Sciatic nerve (tissue), 2 donors: Measurements from ENCODE around the gene FOXK2. TPM values are rescaled to one million over a fixed set of nuclear protein-coding genes. Genes with fewer than 3 reads are reported as not detected.

Experiments
- ATAC-seq: fragments of 200-7000 bp; cut with Tn5 transposase; one replicate; pipeline ENCODE4 v1.9.1; 2020; ENCODE audit warnings: mild to moderate bottlenecking, moderate library complexity
- DNase-seq: peaks from one replicate; pipeline ENCODE4 v3.0.0-alpha.2; 2020; ENCODE audit warnings: low spot score
- intact Hi-C: fragments of 100-400 bp; cut with DNase I; formaldehyde crosslinking; loops from one replicate; pipeline ENCODE4 v1.14.2; 2022
- total RNA-seq: library from RNA; stranded (reverse); fragmentation: NEBNext Ultra II Directional; extraction: Animal tissue kit (Norgen Biotek cat#: 25700); gene quantifications from one replicate; pipeline ENCODE4 v1.2.1, GENCODE V29; 2021
- donor health status: DM: no; HTN: no; CAD: no.
- donor health status: DM: no; HTN: no; CAD: no.

The FOXK2 gene
- total RNA-seq, 1 donor from 2014 or later = 59.9 TPM

GRCh38 chr17:82596837-82597672, 77.5 kb downstream of the FOXK2 start:
- no peak for ATAC-seq
- DNase-seq = no peak
- intact Hi-C loops = no loop called here

- DNase-seq = no peak
- ATAC-seq = no peak
- intact Hi-C loops = no loop called here
Measured at GRCh38 chr17:82598256-82599119, 79.0 kb downstream of the FOXK2 start.

GRCh38 chr17:82599674-82600661, 80.4 kb downstream of the FOXK2 start:
- ATAC-seq = no peak
- DNase-seq = no peak

GRCh38 chr17:82600731-82601446, 81.4 kb downstream of the FOXK2 start:
- intact Hi-C loops = no loop called here
- DNase-seq (no peak), ATAC-seq (no peak)

More at GRCh38 chr17:82599674-82600661, 80.4 kb downstream of the FOXK2 start:
- intact Hi-C loops = no loop called here

GRCh38 chr17:82601447-82602000, 82.0 kb downstream of the FOXK2 start:
- no peak for ATAC-seq
- no peak for DNase-seq
- intact Hi-C loops = no loop called here

GRCh38 chr17:82602487-82602886, 83.0 kb downstream of the FOXK2 start:
- DNase-seq = no peak
- intact Hi-C loops = no loop called here
- ATAC-seq = no peak

- DNase-seq (no peak), ATAC-seq (no peak)
- intact Hi-C loops = no loop called here
Measured at GRCh38 chr17:82602986-82603710, 83.6 kb downstream of the FOXK2 start.

GRCh38 chr17:82603981-82604448, 84.5 kb downstream of the FOXK2 start:
- intact Hi-C loops = no loop called here
- DNase-seq (peak; percentile 77), ATAC-seq (peak; percentile 93)

- ATAC-seq (no peak), DNase-seq (no peak)
- intact Hi-C loops = no loop called here
Measured at GRCh38 chr17:82604532-82604931, 85.0 kb downstream of the FOXK2 start.

- intact Hi-C loops = no loop called here
Measured at GRCh38 chr17:82605939-82606600, 86.5 kb downstream of the FOXK2 start.

GRCh38 chr17:82608816-82609215, 89.3 kb downstream of the FOXK2 start:
- ATAC-seq (no peak), DNase-seq (no peak)
- intact Hi-C loops = no loop called here

More at GRCh38 chr17:82605939-82606600, 86.5 kb downstream of the FOXK2 start:
- no peak for ATAC-seq
- DNase-seq = no peak

- intact Hi-C loops = no loop called here
- ATAC-seq = no peak
Measured at GRCh38 chr17:82609655-82610054, 90.1 kb downstream of the FOXK2 start.

GRCh38 chr17:82611140-82612058, 91.9 kb downstream of the FOXK2 start:
- ATAC-seq = no peak
- DNase-seq = no peak
- intact Hi-C loops = no loop called here

More at GRCh38 chr17:82609655-82610054, 90.1 kb downstream of the FOXK2 start:
- DNase-seq = no peak

- ATAC-seq (peak; percentile 20), DNase-seq (no peak)
- intact Hi-C loops = no loop called here
Measured at GRCh38 chr17:82613283-82614094, 94.0 kb downstream of the FOXK2 start.

- ATAC-seq (no peak), DNase-seq (no peak)
- intact Hi-C loops = no loop called here
Measured at GRCh38 chr17:82614095-82614631, 94.6 kb downstream of the FOXK2 start.
